Endodermal cell (in vitro differentiated cells): ENCODE results near the gene IMMP2L. TPM values are rescaled to one million over a fixed set of nuclear protein-coding genes. Genes with fewer than 3 reads are reported as not detected.

Experiments used
- DNase-seq: peaks from one replicate; pipeline ENCODE4 v3.0.0-alpha.2; 2017
- H3K27ac ChIP-seq: 2 replicates; pipeline ENCODE4 v1.5.1; 2013; ENCODE audit warnings: mild to moderate bottlenecking, low read depth, low read length, moderate library complexity
- H3K27me3 ChIP-seq: 2 replicates; pipeline ENCODE4 v1.6.1; 2013; ENCODE audit warnings: mild to moderate bottlenecking, low read length, moderate library complexity; ENCODE audit not compliant: insufficient read depth, control insufficient read depth, poor library complexity, severe bottlenecking
- H3K36me3 ChIP-seq: 2 replicates; pipeline ENCODE4 v1.7.0; 2013; ENCODE audit warnings: mild to moderate bottlenecking, low read length, moderate library complexity; ENCODE audit not compliant: control insufficient read depth, insufficient read depth
- H3K4me1 ChIP-seq: one replicate; pipeline ENCODE4 v1.7.0; 2013; ENCODE audit warnings: low read length; ENCODE audit not compliant: control insufficient read depth, insufficient read depth
- H3K4me3 ChIP-seq: 2 replicates; pipeline ENCODE4 v1.5.1; 2013; ENCODE audit warnings: mild to moderate bottlenecking, low read length, moderate library complexity
- H3K9ac ChIP-seq: 2 replicates; pipeline ENCODE4 v1.6.1; 2013; ENCODE audit warnings: mild to moderate bottlenecking, low read length, moderate library complexity; ENCODE audit not compliant: poor library complexity, severe bottlenecking; ENCODE audit errors: extremely low read depth
- H3K9me3 ChIP-seq: 2 replicates; pipeline ENCODE4 v1.6.1; 2013; ENCODE audit warnings: mild to moderate bottlenecking, low read length, moderate library complexity; ENCODE audit not compliant: control insufficient read depth
- H3K27ac Mint-ChIP-seq: 2 replicates; pipeline ENCODE4 v1.8.0; 2020; ENCODE audit warnings: mixed read lengths
- H3K27me3 Mint-ChIP-seq: 2 replicates; pipeline ENCODE4 v1.8.0; 2021; ENCODE audit warnings: mild to moderate bottlenecking, mixed read lengths; ENCODE audit not compliant: insufficient read depth
- H3K36me3 Mint-ChIP-seq: 2 replicates; pipeline ENCODE4 v1.8.0; 2020; ENCODE audit warnings: low read depth, mixed read lengths
- H3K4me1 Mint-ChIP-seq: 2 replicates; pipeline ENCODE4 v1.8.0; 2020; ENCODE audit warnings: mixed read lengths
- H3K4me3 Mint-ChIP-seq: 2 replicates; pipeline ENCODE4 v1.8.0; 2020; ENCODE audit warnings: mild to moderate bottlenecking, moderate library complexity, mixed read lengths
- H3K9me3 Mint-ChIP-seq: 2 replicates; pipeline ENCODE4 v1.8.0; 2020; ENCODE audit warnings: mild to moderate bottlenecking, mixed read lengths
- WGBS, 2 experiments: methylation state at CpG; one replicate each; pipeline versions ENCODE4 v1.1.5 to v1.1.7; 2013; ENCODE audit warnings: missing lambda C conversion rate in 2 of 2, mixed read lengths in 1 of 2; ENCODE audit not compliant: insufficient coverage in 1 of 2, insufficient read length in 1 of 2; 5-methylcytosine and 5-hydroxymethylcytosine counted together
- total RNA-seq, 2 donors: library from RNA; stranded (reverse); fragmentation: NEBNext Ultra II Directional in 1 of 2; extraction: Animal tissue kit (Norgen Biotek cat#: 25700) in 1 of 2; gene quantifications; 2 replicates in 1 of 2; 3 replicates in 1 of 2; pipeline ENCODE4 v1.2.1, GENCODE V29; 2021
- TF ChIP-seq, protein P1 (sequence below): fragments of 200-600 bp; sonication (generic); conservative IDR thresholded peaks from 2 replicates; pipeline ENCODE4 v1.5.0; 2021; ENCODE audit warnings: antibody characterized with exemption, mild to moderate bottlenecking

Gene IMMP2L
- total RNA-seq, 2 donors from 2014 or later = 17.7 to 19.4 TPM

- Histone ChIP-seq H3K4me1 (no peaks in the 10 kb centered on the region), H3K9ac (no peak overlapping the region), H3K27ac (no peak overlapping the region), H3K9me3 (no peaks in the 10 kb centered on the region), H3K36me3 (no peaks in the 10 kb centered on the region), H3K4me3 (no peak overlapping the region), H3K27me3 (no peaks in the 10 kb centered on the region)
- Mint-ChIP-seq H3K4me1 (no peaks in the 10 kb centered on the region), H3K4me3 (no peak overlapping the region), H3K27me3 (no peaks in the 10 kb centered on the region), H3K27ac (no peak overlapping the region), H3K9me3 (no peaks in the 10 kb centered on the region), H3K36me3 (no peaks in the 10 kb centered on the region)
- TF ChIP-seq, protein P1, sequence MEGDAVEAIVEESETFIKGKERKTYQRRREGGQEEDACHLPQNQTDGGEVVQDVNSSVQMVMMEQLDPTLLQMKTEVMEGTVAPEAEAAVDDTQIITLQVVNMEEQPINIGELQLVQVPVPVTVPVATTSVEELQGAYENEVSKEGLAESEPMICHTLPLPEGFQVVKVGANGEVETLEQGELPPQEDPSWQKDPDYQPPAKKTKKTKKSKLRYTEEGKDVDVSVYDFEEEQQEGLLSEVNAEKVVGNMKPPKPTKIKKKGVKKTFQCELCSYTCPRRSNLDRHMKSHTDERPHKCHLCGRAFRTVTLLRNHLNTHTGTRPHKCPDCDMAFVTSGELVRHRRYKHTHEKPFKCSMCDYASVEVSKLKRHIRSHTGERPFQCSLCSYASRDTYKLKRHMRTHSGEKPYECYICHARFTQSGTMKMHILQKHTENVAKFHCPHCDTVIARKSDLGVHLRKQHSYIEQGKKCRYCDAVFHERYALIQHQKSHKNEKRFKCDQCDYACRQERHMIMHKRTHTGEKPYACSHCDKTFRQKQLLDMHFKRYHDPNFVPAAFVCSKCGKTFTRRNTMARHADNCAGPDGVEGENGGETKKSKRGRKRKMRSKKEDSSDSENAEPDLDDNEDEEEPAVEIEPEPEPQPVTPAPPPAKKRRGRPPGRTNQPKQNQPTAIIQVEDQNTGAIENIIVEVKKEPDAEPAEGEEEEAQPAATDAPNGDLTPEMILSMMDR = no peak
- DNase-seq = no peak
- 90 to 95% methylated on average over 1 to 2 of the region's 2 CpGs for WGBS, 2 experiments
Measured at GRCh38 chr7:110914263-110914662, 648.0 kb downstream of the IMMP2L start.

DNA sequence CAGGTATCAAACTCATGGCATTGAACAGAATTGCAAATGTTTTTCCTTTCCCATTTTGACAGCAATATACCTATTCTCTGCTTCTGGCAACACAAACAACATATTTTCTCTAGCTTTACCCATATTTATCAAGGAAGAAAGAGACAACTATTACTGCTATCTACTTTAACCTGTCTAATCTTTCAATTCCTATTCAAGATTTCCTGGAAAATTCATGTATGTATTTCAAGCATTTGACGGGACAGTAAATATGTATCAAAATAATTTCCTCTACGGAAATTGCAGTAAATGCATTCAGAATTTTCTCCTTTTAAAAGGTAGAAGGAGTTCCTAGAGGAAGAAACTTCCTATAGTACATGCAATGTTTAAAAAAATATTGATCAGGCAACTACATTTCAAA lies 650.7 kb downstream of the IMMP2L start:
- H3K4me1 Mint-ChIP-seq = no peaks in the 10 kb centered on the region
- H3K36me3 Mint-ChIP-seq = no peaks in the 10 kb centered on the region
- Histone ChIP-seq H3K4me3 (no peak overlapping the region), H3K9ac (no peak overlapping the region), H3K27ac (no peak overlapping the region), H3K9me3 (no peaks in the 10 kb centered on the region), H3K36me3 (no peaks in the 10 kb centered on the region), H3K27me3 (no peaks in the 10 kb centered on the region), H3K4me1 (no peaks in the 10 kb centered on the region)
- TF ChIP-seq, protein P1 = no peak
- no peaks in the 10 kb centered on the region for H3K27me3 Mint-ChIP-seq
- no peaks in the 10 kb centered on the region for H3K9me3 Mint-ChIP-seq
- DNase-seq = no peak
- 95 to 100% methylated on average over 1 to 2 of the region's 2 CpGs for whole genome bisulfite sequencing, 2 experiments
- no peak overlapping the region for H3K4me3 Mint-ChIP-seq
- H3K27ac Mint-ChIP-seq = no peak overlapping the region

GRCh38 chr7:110909117-110909516 lies 653.2 kb downstream of the IMMP2L start:
- WGBS, 2 experiments = 90 to 100% methylated on average over 1 to 3 of the region's 3 CpGs
- H3K9me3 ChIP-seq = no peaks in the 10 kb centered on the region
- Mint-ChIP-seq H3K27me3 (no peaks in the 10 kb centered on the region), H3K4me1 (no peaks in the 10 kb centered on the region), H3K27ac (no peak overlapping the region), H3K4me3 (no peak overlapping the region), H3K9me3 (no peaks in the 10 kb centered on the region), H3K36me3 (no peaks in the 10 kb centered on the region)
- no peaks in the 10 kb centered on the region for H3K4me1 ChIP-seq
- no peaks in the 10 kb centered on the region for H3K27me3 ChIP-seq
- no peak overlapping the region for H3K9ac ChIP-seq
- no peak for DNase-seq
- TF ChIP-seq, protein P1 = no peak
- H3K36me3 ChIP-seq = no peaks in the 10 kb centered on the region
- H3K4me3 ChIP-seq = no peak overlapping the region
- no peak overlapping the region for H3K27ac ChIP-seq
